ENCODE measurements around the gene RBM19. TPM values are rescaled to one million over a fixed set of nuclear protein-coding genes. Genes with fewer than 3 reads are reported as not detected.
"Not testable (repeated sequence)": the region's sequence is repeated elsewhere in the genome, so short reads cannot be mapped to it uniquely, and the experiment has no call there.

Gene RBM19
- total RNA-seq, 1 donor from 2014 or later = 16.8 TPM

DNA sequence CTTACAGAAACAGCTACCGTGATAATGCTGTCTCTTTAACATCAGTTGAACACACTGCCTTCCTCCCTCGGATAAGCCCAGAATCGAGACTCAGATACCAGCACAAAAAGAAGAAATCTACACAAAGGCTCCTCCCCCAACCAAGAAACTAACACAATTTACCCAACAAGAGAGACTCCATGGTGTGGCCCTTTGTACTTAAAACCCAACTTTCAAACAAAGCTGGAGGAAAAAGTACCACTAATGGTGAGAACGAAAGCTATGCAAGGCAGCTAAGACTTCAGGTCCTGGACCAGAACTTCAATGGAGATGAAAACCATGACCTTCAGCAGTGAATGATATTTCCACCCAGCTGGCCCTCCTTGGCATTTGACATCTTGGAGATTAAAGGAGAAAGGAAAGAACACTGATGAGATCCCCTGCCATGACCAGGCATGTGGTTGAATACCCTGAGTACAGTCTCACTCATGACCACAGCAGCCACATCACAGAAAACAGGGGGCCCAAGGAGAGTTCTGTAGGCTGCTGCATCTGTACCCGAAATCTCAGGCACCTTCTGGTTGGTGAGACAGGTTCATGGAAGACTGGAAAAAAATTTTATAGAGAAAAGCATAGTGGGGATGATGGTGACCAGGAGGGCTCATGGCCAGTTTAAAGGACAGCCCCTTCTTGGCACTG is 36.7 kb downstream of the RBM19 start:
- DNase-seq = no peak

DNA sequence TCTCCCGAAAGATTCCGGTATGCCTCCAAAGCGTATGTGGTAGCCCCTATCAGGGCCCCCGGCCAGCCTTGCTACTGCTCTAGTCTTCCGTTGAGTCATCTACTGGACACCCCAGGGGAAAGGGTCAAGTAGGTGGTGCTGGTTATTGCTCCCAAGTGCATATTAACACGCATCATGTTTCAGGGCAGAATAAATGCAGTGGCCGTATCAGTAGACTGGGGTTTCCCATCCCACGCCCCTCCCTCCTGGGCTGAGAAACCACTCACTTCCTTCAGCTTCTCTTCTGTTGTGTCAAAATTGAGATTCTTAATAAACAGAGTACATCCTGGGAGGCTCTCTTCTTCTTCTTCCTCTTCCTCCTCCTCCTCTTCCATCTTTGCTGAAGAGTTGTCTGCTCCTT is 39.3 kb downstream of the RBM19 start:
- no peak for DNase-seq

DNA sequence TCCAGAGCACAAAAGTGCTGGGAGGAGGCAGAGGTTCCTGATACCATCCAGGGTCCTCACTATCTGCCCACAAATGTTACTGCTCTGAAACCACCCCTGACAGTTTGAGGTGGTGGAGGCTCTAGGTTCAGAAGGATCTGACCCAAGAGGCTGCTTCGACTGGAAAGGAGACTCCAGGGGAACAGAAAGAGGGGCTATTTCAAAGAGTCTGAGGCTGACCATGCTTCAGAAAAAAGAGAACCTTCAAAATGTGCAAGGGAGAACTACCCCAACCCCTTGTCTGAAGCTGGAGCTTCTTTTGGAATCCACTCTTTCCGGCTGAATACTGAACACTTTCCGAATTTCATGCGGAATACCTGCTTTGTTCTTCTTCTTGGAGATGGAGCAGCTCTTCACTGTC is 41.8 kb downstream of the RBM19 start:
- no peak for DNase-seq

DNA sequence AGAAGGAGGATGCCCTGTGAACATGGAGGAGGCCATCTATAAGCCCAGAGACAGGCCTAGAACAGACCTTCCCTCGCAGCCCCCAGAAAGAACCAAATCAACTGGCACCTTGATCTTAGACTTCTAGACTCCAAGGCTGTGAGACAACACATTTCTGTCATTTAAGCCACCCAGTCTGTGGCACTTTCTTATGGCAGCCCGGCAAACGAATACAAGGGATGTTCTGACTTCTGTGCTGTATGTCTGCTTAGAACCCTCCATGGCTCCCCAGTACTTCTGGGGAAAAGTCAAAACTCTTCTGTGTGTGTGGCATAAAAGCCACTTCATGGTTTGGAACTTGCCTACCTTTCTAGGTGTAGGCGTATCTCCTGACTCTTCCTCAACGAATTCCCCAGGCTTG is 42.9 kb downstream of the RBM19 start:
- DNase-seq = no peak

DNA sequence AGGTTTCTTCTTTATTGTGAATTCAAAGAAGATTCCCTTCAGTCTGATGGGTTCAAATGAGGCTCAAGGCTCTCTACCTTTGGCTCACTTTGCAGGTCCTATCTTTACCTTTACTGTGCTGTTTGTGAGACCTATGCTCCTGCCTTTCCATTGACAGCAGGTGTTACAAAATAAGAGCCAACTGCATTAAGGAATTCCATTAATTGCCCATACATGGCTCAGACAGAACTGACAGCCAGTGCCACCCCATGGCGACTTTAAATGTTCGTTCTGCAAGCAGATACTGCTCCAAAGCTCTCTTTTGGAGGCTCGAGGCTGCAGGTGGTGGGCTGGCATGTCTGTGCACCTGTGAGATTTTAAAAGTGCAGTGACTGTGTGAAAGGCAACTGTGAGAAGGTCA is 44.7 kb downstream of the RBM19 start:
- no peak for DNase-seq

DNA sequence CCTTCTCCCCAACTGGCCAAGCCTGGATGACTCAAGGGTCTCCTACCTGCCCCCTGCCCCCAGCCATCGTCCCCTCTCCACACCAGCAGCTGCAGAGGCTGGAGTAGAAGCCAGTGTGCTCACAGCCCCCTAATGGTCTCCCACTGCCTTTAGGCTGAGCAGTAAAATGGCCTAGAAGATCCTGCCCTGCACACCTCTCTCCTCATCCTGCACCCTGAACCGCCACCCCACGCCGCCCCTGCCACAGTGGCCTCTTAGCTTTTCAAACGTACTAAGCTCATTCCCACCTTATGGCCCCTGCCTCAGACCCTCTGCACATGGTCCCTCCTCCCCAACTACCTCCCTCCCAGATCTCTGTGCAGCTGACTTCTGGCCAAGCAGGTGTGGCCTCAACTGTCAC is 46.3 kb downstream of the RBM19 start:
- DNase-seq = no peak

DNA sequence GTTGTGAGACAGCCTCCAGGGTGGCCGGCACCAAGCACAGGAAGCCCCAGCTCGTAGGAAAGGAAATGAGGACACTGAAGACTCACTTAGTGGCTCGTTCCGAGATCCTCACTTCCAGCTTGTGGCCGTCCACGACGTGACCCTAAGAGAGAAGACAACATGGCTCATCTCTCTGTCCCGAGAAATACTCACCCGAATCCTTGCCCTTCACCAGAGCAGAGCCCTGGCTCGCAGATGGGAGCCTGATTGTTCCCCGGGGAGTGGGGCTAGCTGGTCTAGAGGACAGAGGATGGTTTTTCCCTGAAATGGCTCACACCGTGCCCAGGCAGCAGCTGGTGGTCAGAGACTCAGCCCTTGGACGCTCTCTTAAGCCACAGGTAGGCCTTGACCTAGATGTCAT is 47.8 kb downstream of the RBM19 start:
- no peak for DNase-seq

DNA sequence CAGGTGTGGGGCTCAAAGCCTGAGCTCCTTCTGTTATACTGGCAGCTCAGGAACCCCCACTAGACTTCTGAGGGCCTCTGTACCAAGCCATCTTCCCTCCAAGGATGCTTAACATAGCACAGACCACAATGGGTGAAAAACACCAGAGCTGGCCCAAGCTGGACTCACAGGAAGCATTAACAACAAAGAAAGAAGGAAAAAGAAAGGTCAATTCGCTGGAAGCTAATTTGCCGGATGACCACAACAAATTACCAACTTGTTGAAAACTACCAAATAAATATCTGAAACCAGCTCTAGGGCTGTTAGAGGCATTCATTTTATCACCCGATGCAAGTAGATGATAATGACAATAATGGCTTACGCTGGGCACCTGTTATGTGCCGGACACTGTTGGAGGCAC is 48.7 kb downstream of the RBM19 start:
- DNase-seq = no peak

DNA sequence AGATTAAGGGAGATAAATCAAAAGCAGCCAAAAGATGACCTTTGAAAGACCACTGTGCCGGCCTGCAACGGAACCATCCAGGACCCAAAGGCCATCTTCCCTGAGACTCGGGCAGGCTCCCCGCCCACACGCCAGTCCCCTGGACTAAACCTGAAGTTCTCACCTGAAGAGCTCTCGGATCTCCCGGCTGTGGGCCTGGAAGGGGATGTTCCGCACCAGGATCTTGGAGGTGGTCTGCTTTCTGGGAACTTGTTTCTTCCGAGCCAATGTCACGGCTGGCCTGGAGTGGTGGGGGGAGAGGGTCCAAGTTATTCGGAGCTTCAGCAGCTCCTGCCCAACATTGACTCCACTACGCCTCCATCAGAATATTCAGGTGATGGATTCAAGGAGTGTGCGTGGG is 51.3 kb downstream of the RBM19 start:
- DNase-seq = no peak

DNA sequence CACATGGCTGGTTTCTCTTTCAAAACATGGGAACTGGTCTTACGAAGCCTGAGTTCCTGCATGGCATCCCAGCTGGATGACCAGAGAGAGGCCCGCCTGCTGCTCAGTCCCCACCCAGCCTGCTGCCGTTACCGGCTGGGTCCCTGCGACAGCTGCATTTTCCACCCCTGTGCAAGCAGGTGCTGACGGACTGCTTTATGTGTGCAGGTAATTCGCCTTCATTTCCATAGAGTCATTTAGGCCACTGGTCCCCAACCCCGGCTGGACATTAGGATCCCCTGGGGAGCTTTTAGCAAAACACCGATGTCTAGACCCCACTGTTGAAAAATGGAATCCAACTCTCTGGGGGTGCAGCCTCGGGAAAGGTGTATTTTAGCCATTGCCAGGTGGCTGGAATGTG is 51.9 kb downstream of the RBM19 start:
- no peak for DNase-seq

DNA sequence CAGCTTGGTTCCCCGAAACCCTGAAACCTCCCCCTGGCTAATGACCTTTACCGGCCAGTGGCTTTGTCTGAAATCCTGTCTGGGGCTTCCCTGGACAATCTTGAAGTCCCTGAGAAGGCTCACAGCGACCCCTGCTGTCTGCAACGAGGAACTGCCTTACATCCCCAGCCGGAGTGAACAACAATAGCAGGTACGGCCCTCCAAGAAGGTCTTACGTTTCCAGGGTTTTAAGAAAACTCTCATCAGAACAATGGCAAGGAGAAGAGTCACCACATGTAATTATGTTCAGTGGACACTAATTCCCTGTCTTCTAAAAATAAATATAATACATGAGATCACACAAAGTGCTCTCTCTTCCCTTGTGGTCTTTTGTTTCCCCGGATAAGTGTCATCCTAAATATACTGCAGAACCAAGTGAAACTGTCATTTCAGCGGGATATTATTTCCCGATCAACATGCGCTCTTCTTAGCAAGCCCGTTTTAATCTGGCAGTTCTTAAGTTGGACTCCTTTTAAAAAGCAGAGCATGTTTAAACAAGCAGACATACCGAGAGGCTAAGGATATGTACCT is 53.3 kb downstream of the RBM19 start:
- peak; percentile 37 for DNase-seq

DNA sequence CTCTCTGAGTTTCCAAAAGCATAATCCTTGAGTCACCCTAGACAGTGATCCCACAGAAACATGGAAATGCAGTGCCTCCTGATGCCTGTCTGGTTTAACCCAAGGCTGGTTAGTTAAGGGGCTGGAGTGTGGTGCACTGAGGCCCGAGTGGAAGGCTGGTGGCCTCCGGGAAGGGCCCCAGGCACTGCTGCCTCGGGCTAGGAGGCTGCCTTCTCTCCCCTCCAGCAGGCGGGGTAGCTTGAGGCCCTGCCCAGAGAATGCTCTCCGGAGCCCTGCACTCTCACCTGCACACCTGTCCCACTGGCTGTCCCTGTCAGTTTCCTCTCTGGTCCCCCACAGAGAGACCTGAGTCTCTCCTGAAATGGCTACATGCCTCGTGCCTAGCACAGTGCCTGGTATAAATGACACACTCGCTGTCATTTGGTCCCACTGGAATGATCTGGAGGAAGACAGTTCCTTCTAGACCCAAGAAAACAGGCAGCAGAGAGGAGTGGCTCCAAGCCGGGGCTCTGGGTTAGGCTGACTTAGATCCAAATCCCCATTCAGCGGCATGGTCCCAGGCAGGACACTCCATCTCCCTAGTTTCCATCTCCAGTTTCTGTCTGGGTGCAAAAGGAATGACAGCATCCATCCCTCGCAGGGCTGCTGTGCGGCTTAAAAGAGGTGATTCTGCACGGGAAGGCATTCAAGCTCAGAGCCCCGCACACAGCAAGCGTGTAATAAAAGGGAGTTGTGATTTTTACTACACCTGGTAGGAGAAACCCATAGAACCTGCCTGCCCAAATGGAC is 54.0 kb downstream of the RBM19 start:
- no peak for DNase-seq

DNA sequence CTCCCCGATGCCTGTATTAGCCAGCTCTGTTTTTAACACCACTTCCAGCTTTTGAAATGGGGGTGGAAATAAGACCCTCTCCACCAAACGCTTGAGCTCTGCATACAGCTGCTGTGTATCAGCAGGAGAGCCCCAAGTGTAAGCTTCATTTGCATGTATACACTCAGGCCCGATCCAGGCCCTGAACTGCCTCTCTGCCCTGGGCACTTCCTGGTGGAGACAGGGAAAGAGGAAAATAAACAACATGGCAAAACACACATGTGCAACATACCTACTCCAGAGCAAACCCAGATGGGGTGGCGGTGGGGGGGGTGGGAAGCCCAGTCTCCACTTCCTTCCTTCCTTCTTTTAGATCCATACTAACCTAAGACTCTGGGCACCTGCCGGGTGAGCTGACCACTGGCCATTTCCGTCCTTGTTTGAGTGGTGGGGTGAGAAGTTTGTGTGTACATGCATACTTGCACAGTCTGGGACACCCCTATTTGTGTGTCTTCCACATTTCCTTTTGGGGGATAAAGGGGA is 55.3 kb downstream of the RBM19 start:
- no peak for DNase-seq

DNA sequence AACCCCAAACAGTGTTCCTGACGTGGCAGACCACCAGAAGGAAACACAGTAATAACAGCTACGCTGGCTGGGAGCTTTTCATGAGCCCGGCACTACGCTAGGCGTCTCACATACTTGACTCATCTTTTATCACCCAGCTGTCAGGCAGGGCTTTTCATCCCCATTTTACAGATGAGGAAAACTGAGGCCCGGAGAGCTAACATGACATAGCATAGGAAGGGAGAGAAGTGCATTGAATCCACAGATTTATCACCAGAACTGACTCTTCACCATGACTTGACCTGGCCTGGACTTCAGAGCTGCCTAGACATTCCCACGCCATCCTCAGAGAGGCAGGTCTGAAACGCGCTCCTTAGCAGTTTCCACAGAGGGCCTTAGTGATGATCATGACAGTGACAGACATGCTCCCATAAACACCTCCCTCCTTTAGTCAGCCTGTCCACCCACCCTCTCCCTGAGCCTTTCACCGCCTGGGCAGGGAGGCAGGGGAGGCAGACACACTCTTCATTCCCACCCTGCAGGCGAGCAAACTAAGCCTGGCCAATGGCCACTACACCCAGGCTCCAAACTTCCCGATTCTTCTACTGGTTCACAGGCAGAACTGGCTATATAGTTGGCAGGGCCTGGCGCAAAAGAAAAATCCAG is 56.2 kb downstream of the RBM19 start:
- DNase-seq = no peak

DNA sequence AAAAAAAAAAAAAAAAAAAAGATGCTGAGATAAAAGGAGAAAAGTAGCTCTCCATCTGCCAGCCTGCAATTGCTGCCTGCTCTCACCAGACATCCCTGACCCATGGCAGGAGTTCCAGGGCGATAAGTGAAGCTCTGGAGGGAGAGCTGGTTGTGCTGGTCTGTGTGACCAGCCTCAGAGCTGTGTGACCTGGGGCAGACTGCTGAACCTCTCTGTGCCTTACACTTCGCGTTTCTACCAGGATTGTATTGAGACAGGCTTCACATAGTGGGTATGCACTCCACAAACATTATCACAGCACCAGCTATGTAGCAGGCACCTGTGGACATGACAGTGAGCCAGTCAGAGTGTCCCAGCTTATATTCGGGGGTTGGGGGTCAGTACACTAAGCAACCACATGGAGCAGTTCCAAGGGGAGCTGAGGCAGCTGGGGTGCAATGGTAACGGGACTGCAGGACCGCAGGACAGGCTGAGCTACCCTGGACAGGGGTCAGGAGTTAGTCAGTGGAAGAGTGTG is 57.5 kb downstream of the RBM19 start:
- DNase-seq = no peak

DNA sequence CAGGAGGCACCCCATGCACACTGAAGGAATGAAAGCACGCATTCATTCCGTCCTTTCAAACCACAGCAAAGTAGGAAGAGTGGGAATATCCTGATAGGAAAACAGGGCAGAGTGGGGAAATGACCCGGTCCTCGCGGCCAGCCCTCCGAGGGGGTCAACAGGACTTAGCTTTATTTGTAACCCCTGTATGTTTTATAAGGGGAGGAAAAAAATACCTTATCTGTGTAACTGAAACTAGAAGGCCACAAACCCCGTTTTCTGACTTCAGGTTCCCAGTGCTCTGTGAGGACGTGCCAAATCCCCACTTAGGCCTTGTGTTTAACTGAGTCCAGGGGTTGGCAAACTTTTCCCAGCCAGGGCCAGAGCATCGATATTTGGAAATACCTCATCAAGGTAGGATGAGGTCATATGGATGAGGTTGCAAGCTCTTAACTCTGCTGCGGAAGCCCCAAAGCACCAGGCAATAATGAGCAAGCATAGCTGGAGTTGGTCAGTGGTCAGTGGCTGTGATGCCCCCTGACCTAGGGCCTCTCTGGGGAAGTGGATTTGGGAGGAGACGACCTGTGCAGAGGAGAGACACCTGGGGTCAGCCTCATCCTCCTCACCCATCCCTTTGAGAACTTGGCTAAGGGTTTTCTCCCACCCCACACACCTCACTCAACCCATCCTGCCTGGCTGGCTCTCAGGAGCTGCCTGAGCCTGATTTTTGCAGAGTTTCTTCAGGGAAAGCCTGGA is 58.5 kb downstream of the RBM19 start:
- DNase-seq = no peak

DNA sequence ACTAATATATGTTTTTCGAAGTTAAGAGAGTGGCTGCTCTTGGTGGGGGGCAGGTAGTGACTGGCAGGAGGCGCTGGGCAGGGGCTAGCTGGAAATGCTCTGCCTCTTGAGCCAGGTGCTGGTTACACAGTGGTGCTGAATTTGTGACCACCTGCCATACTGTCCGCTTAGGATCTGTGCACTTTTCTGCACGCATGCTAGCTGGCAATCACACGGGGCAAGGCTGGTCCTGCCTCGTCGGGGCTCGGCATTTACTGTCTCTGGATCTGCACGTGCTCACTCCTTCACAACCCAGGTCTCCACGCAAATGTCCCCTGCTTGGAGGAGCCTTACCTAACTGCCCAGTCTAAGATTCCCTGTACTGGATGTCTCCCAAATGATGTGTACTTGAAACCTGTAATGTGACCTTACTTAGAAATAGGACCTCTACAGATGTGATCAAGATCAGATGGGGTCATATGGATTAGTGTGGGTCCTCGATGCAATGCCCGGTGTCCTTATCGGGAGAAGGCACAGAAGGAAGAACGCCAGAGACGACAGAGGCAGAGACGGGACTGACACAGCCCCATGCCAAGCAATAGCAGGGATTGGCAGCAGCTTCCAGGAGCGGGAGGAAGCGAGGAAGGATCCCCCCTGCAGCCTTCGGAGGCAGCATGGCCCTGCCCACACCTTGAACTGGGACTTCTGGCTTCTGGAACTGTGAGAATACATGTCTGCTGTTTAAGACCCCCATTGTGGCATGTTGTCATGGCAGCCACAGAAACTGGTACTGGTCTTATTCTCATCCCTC is 59.5 kb downstream of the RBM19 start:
- no peak for DNase-seq

DNA sequence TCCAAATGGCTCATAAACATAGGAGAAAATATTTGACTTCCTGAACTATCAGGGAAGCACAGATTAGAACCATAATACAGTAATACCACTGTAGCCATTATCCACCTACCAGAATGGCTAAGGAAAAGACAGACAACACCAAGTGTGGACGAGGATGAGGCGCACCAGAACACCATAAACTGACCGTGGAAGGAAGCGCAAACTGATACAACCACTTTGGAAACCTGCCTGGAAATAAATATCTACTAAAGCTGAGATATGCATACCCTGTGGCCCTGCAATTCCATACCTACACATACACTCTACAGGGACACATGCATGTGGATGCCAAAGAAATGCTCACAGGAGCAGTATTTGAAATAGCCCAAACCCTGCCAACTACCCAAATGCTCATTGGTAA is 60.3 kb downstream of the RBM19 start:
- no peak for DNase-seq

DNA sequence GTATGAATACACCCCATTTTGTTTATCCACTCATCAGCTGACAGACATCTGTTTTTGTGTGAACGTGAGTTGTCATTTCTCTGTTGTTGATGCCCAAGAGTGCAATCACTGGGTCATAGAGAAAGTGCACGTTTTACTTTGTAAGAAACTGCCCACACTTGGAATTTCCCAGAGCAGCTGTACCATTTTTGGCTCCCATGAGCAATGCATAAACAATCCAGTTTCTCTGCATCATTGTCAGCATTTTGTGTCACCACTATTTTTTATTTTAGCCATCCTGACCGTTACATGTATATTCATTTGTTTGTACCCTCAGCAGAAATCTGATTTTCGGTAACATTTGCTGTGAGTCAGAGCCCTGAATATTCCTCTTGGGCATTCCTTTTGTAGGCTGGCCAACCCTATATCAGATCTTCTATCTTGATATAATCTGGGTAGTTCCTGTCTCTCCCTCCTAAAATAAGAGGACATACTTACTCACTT is 62.7 kb downstream of the RBM19 start:
- DNase-seq = no peak

DNA sequence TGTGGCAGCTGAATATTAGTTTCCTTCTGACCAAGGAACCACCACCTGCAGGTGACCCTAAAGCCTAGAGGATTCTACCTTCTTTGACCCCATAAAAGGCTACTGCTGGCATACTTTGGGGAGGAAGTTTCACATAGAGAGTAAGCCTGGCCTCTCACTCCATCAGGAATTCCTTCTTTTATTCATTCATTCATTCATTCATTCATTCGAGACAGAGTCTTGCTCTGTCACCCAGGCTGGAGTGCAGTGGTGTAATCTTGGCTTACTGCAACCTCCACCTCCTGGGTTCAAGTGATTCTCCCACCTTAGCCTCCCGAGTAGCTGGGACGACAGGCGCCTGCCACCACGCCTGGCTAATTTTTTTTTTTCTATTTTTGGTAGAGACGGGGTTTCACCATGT is 64.8 kb downstream of the RBM19 start:
- DNase-seq = not testable (repeated sequence)

DNA sequence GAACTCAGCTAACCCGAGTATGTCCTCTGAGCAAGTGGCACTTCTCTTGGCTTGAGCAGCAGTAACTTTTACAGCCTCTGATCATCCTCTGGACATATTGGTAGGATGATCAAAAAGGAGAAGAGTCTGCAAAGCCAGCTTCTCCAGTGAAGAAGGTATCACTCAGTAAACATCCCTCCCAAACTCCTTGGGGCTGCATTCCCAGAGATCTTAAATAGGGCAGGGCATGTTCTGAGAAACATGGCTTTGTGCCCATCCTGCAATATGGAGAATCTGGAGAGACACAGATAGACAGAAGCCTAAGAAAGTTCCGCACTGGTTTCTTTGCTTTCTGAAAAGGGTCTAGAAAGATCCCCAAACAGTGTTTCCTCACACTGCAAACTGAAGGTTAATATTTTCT is 65.4 kb downstream of the RBM19 start:
- DNase-seq = no peak
